Thyroid gland (tissue), 4 donors: Measurements from ENCODE around the gene ZIC1. TPM values are rescaled to one million over a fixed set of nuclear protein-coding genes. Genes with fewer than 3 reads are reported as not detected.

Source experiments
- DNase-seq, 2 donors: peaks; one replicate each; pipeline ENCODE4 v3.0.0-alpha.2; 2019
- H3K27ac ChIP-seq, 3 donors: fragments of 200-600 bp; sonication (generic); 1 replicate in 2 of 3; 2 replicates in 1 of 3; pipeline ENCODE4 v1.5.1; 2016 to 2019; ENCODE audit warnings: mild to moderate bottlenecking in 1 of 3, moderate library complexity in 1 of 3
- H3K27me3 ChIP-seq: fragments of 200-600 bp; sonication (generic); one replicate; pipeline ENCODE4 v1.5.1; 2019
- H3K36me3 ChIP-seq, 2 donors: fragments of 200-600 bp; sonication (generic); one replicate each; pipeline ENCODE4 v1.5.1; 2016 to 2019
- H3K4me1 ChIP-seq, 2 donors: fragments of 200-600 bp; sonication (generic); one replicate each; pipeline ENCODE4 v1.5.1; 2017 to 2019
- H3K4me3 ChIP-seq, 3 donors: fragments of 200-600 bp; sonication (generic); replicated peaks in 1 of 3; 1 replicate in 2 of 3; 2 replicates in 1 of 3; pipeline ENCODE4 v1.5.1; 2016; ENCODE audit warnings: mild to moderate bottlenecking in 1 of 3
- H3K9me3 ChIP-seq: fragments of 200-600 bp; sonication (generic); one replicate; pipeline ENCODE4 v1.5.1; 2017
- POLR2A ChIP-seq, 2 donors: fragments of 450-650 bp; IDR thresholded peaks; one replicate each; pipeline ENCODE4 v1.6.1; 2017; ENCODE audit warnings: antibody characterized with exemption in 2 of 2, mild to moderate bottlenecking in 2 of 2, moderate library complexity in 1 of 2
- WGBS, 2 donors: methylation state at CpG; one replicate each; pipeline ENCODE4 v1.1.5; 2017; 5-methylcytosine and 5-hydroxymethylcytosine counted together
- intact Hi-C: fragments of 100-400 bp; cut with DNase I; formaldehyde crosslinking; loops from one replicate; pipeline ENCODE4 v1.15.1; 2023
- total RNA-seq, 4 donors: library from RNA; depleted of rRNA; stranded (reverse); fragments of >200 nt; gene quantifications; one replicate each; pipeline ENCODE4 v1.2.3, GENCODE V29; 2016
- TF ChIP-seq, protein P1 (sequence below), 6 experiments: fragments of 200-600 bp in 3 of 6; fragments of 450-650 bp in 3 of 6; sonication (generic) in 3 of 6; IDR thresholded peaks; one replicate each; pipeline ENCODE4 v1.5.1; 2016 to 2019; ENCODE audit warnings: antibody characterized with exemption in 6 of 6, mild to moderate bottlenecking in 2 of 6, inconsistent platforms in 1 of 6, moderate library complexity in 1 of 6

Gene ZIC1
- total RNA-seq, 4 donors from 2014 or later: not detected

DNA sequence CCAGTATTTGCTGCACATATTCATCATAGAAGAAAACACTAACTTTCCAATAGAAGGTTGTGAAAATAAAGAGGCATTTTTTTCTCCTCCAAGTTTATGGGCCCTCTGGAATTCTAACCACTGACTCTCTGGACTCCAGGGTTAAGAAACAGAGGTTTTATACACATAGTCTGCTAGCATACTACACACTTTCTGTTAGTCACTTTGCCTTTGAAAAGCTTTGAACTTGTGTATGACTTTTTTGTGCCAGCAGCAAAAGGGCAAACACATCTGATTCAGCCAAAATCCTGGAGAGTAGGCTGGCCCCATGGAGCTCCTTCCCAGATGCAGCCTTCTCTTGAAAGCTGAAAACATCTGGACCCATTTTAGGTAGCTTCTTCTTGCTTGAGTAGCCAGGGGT, 9.1 kb upstream of the ZIC1 start:
- intact Hi-C loops: no loop called here
- no peaks in the 10 kb centered on the region for H3K9me3 ChIP-seq
- H3K27me3 ChIP-seq: peaks cover 43% of the 10 kb centered on the region
- DNase-seq: no peak
- H3K36me3 ChIP-seq: no peaks in the 10 kb centered on the region
- TF ChIP-seq, protein P1, sequence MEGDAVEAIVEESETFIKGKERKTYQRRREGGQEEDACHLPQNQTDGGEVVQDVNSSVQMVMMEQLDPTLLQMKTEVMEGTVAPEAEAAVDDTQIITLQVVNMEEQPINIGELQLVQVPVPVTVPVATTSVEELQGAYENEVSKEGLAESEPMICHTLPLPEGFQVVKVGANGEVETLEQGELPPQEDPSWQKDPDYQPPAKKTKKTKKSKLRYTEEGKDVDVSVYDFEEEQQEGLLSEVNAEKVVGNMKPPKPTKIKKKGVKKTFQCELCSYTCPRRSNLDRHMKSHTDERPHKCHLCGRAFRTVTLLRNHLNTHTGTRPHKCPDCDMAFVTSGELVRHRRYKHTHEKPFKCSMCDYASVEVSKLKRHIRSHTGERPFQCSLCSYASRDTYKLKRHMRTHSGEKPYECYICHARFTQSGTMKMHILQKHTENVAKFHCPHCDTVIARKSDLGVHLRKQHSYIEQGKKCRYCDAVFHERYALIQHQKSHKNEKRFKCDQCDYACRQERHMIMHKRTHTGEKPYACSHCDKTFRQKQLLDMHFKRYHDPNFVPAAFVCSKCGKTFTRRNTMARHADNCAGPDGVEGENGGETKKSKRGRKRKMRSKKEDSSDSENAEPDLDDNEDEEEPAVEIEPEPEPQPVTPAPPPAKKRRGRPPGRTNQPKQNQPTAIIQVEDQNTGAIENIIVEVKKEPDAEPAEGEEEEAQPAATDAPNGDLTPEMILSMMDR (IDR thresholded peaks at IDR 0.05): no peak
- no peak for TF ChIP-seq POLR2A (IDR thresholded peaks at IDR 0.05)
- no peak overlapping the region for H3K27ac ChIP-seq
- peaks cover 0 to 5% of the 10 kb centered on the region in 2 donors for H3K4me1 ChIP-seq
- no peak overlapping the region for H3K4me3 ChIP-seq

DNA sequence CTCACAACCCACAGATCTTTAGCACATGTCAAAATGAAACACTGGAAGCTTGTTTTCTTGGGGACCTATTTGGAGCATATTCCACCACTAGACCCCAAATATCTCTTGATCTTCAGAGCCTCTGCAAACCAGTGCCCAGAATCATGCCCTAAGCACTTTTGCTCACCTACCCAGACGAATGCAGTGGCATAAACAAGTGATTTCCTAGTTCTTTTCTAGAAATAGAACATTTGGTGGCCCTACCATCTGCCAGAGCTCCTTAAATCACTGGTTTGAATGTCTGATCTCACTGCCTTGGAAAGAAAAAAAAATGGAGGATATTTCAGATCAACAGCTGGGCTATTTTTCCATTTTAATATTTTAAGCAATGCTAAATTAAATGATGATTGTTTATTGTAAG, 8.2 kb upstream of the ZIC1 start:
- peaks cover 0 to 5% of the 10 kb centered on the region in 2 donors for H3K4me1 ChIP-seq
- intact Hi-C loops: no loop called here
- H3K9me3 ChIP-seq: no peaks in the 10 kb centered on the region
- no peak for TF ChIP-seq POLR2A (IDR thresholded peaks at IDR 0.05)
- TF ChIP-seq, protein P1 (IDR thresholded peaks at IDR 0.05): no peak
- H3K27ac ChIP-seq: no peak overlapping the region
- no peak overlapping the region for H3K4me3 ChIP-seq
- no peak for DNase-seq
- peaks cover 42% of the 10 kb centered on the region for H3K27me3 ChIP-seq
- H3K36me3 ChIP-seq: no peaks in the 10 kb centered on the region
- 19 to 26% methylated on average over 1 of the region's 1 CpG for WGBS, 2 donors

DNA sequence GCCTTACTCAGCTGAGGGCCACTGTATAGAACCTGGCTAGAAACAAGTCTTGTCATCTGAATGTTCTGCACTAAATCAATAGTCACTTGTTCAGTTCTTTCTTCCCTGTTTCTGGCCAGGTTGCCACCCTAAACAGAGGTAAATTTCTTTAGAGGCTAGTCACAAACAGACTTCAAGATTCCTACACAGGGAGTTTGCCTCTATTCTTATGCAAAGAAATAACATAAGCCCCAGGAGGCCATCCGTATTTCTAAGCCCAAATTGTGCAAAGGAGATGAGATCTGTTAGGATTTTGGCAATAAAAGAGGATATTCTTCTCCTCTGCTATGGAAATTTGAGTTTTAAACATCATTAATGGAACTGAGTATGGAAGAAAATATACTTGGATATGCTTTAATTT, 7.7 kb upstream of the ZIC1 start:
- Histone ChIP-seq H3K4me1 (peaks cover 0 to 1% of the 10 kb centered on the region in 2 donors), H3K27ac (no peak overlapping the region), H3K36me3 (no peaks in the 10 kb centered on the region), H3K4me3 (no peak overlapping the region), H3K9me3 (no peaks in the 10 kb centered on the region), H3K27me3 (peaks cover 41% of the 10 kb centered on the region)
- intact Hi-C loops: no loop called here
- no peak for DNase-seq
- 9 to 23% methylated on average over 1 of the region's 1 CpG for whole genome bisulfite sequencing, 2 donors
- TF ChIP-seq, protein P1 (IDR thresholded peaks at IDR 0.05): no peak
- TF ChIP-seq POLR2A (IDR thresholded peaks at IDR 0.05): no peak

DNA sequence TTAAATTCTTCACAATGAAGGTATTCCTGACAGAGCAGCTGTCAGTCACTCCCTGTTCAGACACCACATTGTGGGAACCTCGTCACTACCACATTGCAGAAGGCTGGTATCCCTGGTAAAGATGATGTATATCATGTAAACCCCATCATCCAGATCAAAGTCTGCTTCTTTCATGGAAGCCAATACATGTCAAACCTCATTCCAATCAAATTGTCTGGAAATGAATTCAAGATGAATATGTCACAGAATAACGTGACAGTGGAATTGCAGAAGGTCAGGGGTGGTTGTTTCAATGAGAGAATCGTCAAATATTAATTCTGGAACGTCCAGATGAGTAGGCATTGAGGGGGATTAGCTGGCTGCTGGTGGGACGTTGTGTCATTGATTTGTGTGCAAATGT, 7.0 kb upstream of the ZIC1 start:
- WGBS, 2 donors: 20 to 30% methylated on average over 5 of the region's 5 CpGs
- Histone ChIP-seq H3K4me1 (peaks cover 0 to 1% of the 10 kb centered on the region in 2 donors), H3K27me3 (peaks cover 40% of the 10 kb centered on the region), H3K9me3 (no peaks in the 10 kb centered on the region), H3K27ac (no peak overlapping the region), H3K4me3 (no peak overlapping the region), H3K36me3 (no peaks in the 10 kb centered on the region)
- no peak for DNase-seq
- intact Hi-C loops: no loop called here
- TF ChIP-seq, protein P1 (IDR thresholded peaks at IDR 0.05): no peak
- TF ChIP-seq POLR2A (IDR thresholded peaks at IDR 0.05): no peak

DNA sequence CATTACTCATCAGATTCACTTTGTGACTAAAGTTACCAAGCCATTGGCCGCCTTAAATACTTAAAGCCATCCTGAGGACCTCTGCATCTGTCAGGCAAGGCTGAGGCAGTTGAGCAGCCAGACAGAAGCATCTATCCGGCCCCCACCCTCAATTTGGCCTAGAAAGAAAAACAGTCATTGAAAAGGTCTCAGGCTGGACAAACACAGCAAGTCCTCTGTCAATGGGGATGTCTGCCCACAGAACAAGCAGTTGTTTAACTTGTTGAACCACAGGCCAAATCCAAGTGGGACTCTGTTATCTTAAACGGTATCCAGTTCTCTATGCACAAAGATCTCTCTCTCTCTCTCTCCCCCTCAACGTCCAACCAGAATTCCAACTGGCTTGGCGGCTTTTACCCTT, 5.7 kb upstream of the ZIC1 start:
- Histone ChIP-seq H3K4me3 (no peak overlapping the region), H3K36me3 (no peaks in the 10 kb centered on the region), H3K27ac (no peak overlapping the region), H3K4me1 (peaks cover 0 to 6% of the 10 kb centered on the region in 2 donors), H3K27me3 (peaks cover 40% of the 10 kb centered on the region), H3K9me3 (no peaks in the 10 kb centered on the region)
- no peak for DNase-seq
- TF ChIP-seq, protein P1 (IDR thresholded peaks at IDR 0.05): no peak
- TF ChIP-seq POLR2A (IDR thresholded peaks at IDR 0.05): no peak
- intact Hi-C loops: no loop called here
- WGBS, 2 donors: 36 to 46% methylated on average over 5 of the region's 5 CpGs
